ENCODE data around the gene BCL11B. TPM values are rescaled to one million over a fixed set of nuclear protein-coding genes. Genes with fewer than 3 reads are reported as not detected.

BCL11B gene
- total RNA-seq, 1 donor from 2014 or later: 0.16 TPM

- no peaks in the 10 kb centered on the region for H3K4me1 Mint-ChIP-seq (ENCODE audit: unreplicated experiment)
- no peaks in the 10 kb centered on the region for H3K9me3 Mint-ChIP-seq (ENCODE audit: unreplicated experiment)
- DNase-seq (ENCODE audit: extremely low spot score, unreplicated experiment): no peak
- no peak for TF ChIP-seq CTCF (IDR thresholded peaks at IDR 0.05)
- H3K4me3 Mint-ChIP-seq (ENCODE audit: unreplicated experiment): no peak overlapping the region
- no peaks in the 10 kb centered on the region for H3K36me3 Mint-ChIP-seq (ENCODE audit: unreplicated experiment)
- peaks cover 5% of the 10 kb centered on the region for H3K27me3 Mint-ChIP-seq (ENCODE audit: unreplicated experiment)
- no peak overlapping the region for H3K27ac Mint-ChIP-seq (ENCODE audit: unreplicated experiment)
These were observed 92.1 kb downstream of the BCL11B start for GRCh38 chr14:99179946-99180345.

DNA sequence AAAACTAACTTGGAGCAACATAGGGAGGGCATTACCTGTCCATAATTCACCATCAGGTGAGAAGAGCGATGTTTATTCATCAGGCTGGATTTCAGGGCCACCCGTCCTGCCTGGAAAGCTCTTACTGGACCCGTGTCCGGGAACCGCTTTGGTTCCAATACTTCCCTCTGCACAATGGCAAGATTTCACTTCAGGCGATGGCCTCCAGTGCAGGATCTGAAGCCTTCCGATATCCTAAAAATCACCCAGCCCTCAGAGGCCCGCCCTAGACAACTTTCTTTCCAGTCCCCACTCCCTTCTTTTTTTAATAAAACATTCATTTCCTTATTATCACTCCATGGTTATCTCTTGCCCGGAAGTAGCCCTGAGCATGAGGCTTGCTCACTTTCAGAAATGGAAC is 92.5 kb downstream of the BCL11B start:
- Mint-ChIP-seq H3K27me3 (ENCODE audit: unreplicated experiment) (peaks cover 5% of the 10 kb centered on the region), H3K4me1 (ENCODE audit: unreplicated experiment) (no peaks in the 10 kb centered on the region), H3K27ac (ENCODE audit: unreplicated experiment) (no peak overlapping the region), H3K9me3 (ENCODE audit: unreplicated experiment) (no peaks in the 10 kb centered on the region), H3K4me3 (ENCODE audit: unreplicated experiment) (no peak overlapping the region), H3K36me3 (ENCODE audit: unreplicated experiment) (no peaks in the 10 kb centered on the region)
- TF ChIP-seq CTCF (IDR thresholded peaks at IDR 0.05): no peak
- DNase-seq (ENCODE audit: extremely low spot score, unreplicated experiment): no peak

DNA sequence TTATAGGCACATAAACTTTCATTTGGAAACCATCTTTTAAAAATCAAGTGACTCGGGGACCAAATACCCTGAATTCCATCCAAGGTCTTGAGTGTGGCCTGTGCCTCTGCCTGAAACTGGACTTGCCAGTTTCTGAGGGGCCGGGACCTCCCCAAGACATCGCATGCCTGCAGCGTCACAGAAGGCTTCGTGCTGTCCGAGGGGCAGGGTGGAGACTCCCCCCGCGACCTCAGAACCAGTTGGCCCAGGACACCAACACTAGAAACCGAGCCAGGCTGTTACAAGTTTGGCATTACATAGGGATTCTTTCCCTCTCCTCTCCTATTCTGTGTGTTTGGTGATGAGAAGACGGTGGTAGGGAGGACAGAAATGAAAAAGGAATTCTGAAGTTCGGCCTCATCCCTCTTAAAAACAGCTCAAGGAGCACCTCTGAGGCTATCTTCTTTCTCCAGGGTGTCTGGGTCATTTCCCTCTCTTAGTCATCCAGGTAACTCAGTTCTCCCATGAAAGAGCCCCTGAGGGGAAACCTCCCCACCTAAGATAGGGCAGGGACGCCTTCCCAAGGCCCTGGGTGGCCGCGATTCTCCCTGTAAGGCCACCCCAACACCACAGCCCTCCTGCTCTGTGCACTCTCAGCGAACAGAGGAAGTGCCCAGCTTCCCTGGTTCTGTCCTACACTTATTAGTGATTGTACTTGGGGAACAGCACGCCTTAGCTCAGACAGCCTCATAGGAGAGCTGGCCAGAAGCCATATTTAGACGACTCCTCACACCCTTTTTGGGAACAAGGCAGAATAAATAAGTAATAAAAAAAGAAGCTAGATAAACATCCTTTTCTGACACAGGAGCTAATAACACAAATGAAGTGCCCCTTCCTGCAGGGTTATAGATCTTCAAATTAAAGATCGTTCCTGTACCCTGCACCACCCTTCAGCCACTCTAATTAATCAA is 93.8 kb downstream of the BCL11B start:
- no peak overlapping the region for H3K4me3 Mint-ChIP-seq (ENCODE audit: unreplicated experiment)

DNA sequence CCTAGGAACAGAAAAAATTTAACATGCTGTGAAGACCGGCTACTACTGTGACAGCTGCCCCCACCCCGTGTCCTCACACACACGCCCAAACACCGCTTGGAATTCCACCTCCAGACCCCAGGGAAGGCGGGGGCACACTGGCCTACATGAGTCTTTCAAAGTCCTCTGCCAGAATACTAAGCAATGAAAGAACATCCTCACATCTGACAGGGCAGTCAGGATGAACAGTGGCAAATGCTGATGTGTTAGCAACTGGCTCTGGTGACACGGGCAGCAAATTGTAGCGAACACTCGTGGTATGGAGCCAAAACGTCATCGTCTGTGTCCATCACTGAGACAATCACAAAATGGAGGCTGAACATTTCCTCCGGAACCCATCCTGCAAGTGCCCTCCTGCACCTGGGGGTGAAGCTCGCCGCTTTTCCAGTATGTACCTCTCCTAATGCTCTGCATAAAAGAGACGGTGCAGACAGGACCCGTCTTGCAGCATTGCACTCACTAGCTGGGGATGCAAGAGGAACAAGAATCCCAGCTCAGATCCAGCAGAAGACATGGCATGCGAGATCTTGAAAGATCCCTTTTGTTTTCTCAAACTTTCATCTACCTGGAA is 94.8 kb downstream of the BCL11B start:
- H3K36me3 Mint-ChIP-seq (ENCODE audit: unreplicated experiment): no peaks in the 10 kb centered on the region
- no peak for DNase-seq (ENCODE audit: extremely low spot score, unreplicated experiment)
- no peaks in the 10 kb centered on the region for H3K4me1 Mint-ChIP-seq (ENCODE audit: unreplicated experiment)
- no peaks in the 10 kb centered on the region for H3K9me3 Mint-ChIP-seq (ENCODE audit: unreplicated experiment)
- peaks cover 3% of the 10 kb centered on the region for H3K27me3 Mint-ChIP-seq (ENCODE audit: unreplicated experiment)
- no peak overlapping the region for H3K4me3 Mint-ChIP-seq (ENCODE audit: unreplicated experiment)
- no peak overlapping the region for H3K27ac Mint-ChIP-seq (ENCODE audit: unreplicated experiment)
- no peak for TF ChIP-seq CTCF (IDR thresholded peaks at IDR 0.05)

More for the DNA sequence above, 93.8 kb downstream of the BCL11B start:
- no peak for TF ChIP-seq CTCF (IDR thresholded peaks at IDR 0.05)
- Mint-ChIP-seq H3K27ac (ENCODE audit: unreplicated experiment) (no peak overlapping the region), H3K9me3 (ENCODE audit: unreplicated experiment) (no peaks in the 10 kb centered on the region), H3K4me1 (ENCODE audit: unreplicated experiment) (no peaks in the 10 kb centered on the region), H3K27me3 (ENCODE audit: unreplicated experiment) (peaks cover 3% of the 10 kb centered on the region), H3K36me3 (ENCODE audit: unreplicated experiment) (no peaks in the 10 kb centered on the region)
- DNase-seq (ENCODE audit: extremely low spot score, unreplicated experiment): no peak
